Parathyroid adenoma (tissue), 2 donors: ENCODE measurements around the gene SLC39A8.

Experiments used
- H2AFZ ChIP-seq: fragments of 300-600 bp; sonication (generic); one replicate; pipeline ENCODE4 v1.7.0; 2017; ENCODE audit warnings: antibody characterized with exemption, mild to moderate bottlenecking
- H3K27ac ChIP-seq: fragments of 300-600 bp; sonication (generic); one replicate; pipeline ENCODE4 v1.7.0; 2017
- H3K27me3 ChIP-seq: fragments of 300-600 bp; sonication (generic); one replicate; pipeline ENCODE4 v1.7.0; 2017; ENCODE audit warnings: low read length; ENCODE audit not compliant: control insufficient read depth, insufficient read depth
- H3K36me3 ChIP-seq: fragments of 300-600 bp; sonication (generic); one replicate; pipeline ENCODE4 v1.7.0; 2017; ENCODE audit warnings: low read length; ENCODE audit not compliant: control insufficient read depth, insufficient read depth
- H3K4me1 ChIP-seq: fragments of 300-600 bp; sonication (generic); one replicate; pipeline ENCODE4 v1.7.0; 2017; ENCODE audit warnings: control low read depth
- H3K4me2 ChIP-seq: fragments of 300-600 bp; sonication (generic); one replicate; pipeline ENCODE4 v1.7.0; 2017; ENCODE audit warnings: low read length
- H3K4me3 ChIP-seq: fragments of 300-600 bp; sonication (generic); one replicate; pipeline ENCODE4 v1.7.0; 2017; ENCODE audit warnings: low read depth, low read length
- H3K79me2 ChIP-seq: fragments of 300-600 bp; sonication (generic); one replicate; pipeline ENCODE4 v1.7.0; 2017; ENCODE audit warnings: control low read depth
- H3K9ac ChIP-seq: fragments of 300-600 bp; sonication (generic); one replicate; pipeline ENCODE4 v1.7.0; 2017; ENCODE audit warnings: mild to moderate bottlenecking
- H3K9me3 ChIP-seq: fragments of 300-600 bp; sonication (generic); one replicate; pipeline ENCODE4 v1.7.0; 2017; ENCODE audit warnings: low read length; ENCODE audit not compliant: control insufficient read depth
- CTCF ChIP-seq: fragments of 300-600 bp; sonication (generic); IDR thresholded peaks from one replicate; pipeline ENCODE4 v1.7.0; 2017; ENCODE audit warnings: antibody characterized with exemption, mild to moderate bottlenecking
- donor health status: primary hyperparathyroidism.

Gene SLC39A8

GRCh38 chr4:102222838-102223409 is 122.4 kb downstream of the SLC39A8 start:
- no peak overlapping the region for H3K27ac ChIP-seq
- H3K4me1 ChIP-seq = no peaks in the 10 kb centered on the region
- no peaks in the 10 kb centered on the region for H3K79me2 ChIP-seq
- TF ChIP-seq CTCF = no peak
- no peaks in the 10 kb centered on the region for H3K9me3 ChIP-seq
- H3K4me3 ChIP-seq = no peak overlapping the region
- H3K27me3 ChIP-seq = no peaks in the 10 kb centered on the region
- no peak overlapping the region for H3K9ac ChIP-seq
- H3K4me2 ChIP-seq = no peak overlapping the region
- H3K36me3 ChIP-seq = no peaks in the 10 kb centered on the region
- no peak overlapping the region for H2AFZ ChIP-seq

- Histone ChIP-seq H2AFZ (no peak overlapping the region), H3K9me3 (no peaks in the 10 kb centered on the region), H3K27me3 (no peaks in the 10 kb centered on the region), H3K27ac (no peak overlapping the region), H3K79me2 (no peaks in the 10 kb centered on the region), H3K4me2 (no peak overlapping the region), H3K9ac (no peak overlapping the region), H3K4me1 (no peaks in the 10 kb centered on the region), H3K36me3 (no peaks in the 10 kb centered on the region), H3K4me3 (no peak overlapping the region)
- no peak for TF ChIP-seq CTCF
Measured at GRCh38 chr4:102219129-102219528, 126.2 kb downstream of the SLC39A8 start.

GRCh38 chr4:102218656-102219055 is 126.6 kb downstream of the SLC39A8 start:
- no peak overlapping the region for H2AFZ ChIP-seq
- H3K36me3 ChIP-seq = no peaks in the 10 kb centered on the region
- no peak overlapping the region for H3K27ac ChIP-seq
- H3K4me2 ChIP-seq = no peak overlapping the region
- no peaks in the 10 kb centered on the region for H3K4me1 ChIP-seq
- no peaks in the 10 kb centered on the region for H3K27me3 ChIP-seq
- no peaks in the 10 kb centered on the region for H3K9me3 ChIP-seq
- H3K79me2 ChIP-seq = no peaks in the 10 kb centered on the region
- H3K4me3 ChIP-seq = no peak overlapping the region
- no peak for TF ChIP-seq CTCF
- no peak overlapping the region for H3K9ac ChIP-seq

GRCh38 chr4:102217775-102218355 is 127.4 kb downstream of the SLC39A8 start:
- no peak for TF ChIP-seq CTCF
- H3K9ac ChIP-seq = no peak overlapping the region
- H3K27me3 ChIP-seq = no peaks in the 10 kb centered on the region

GRCh38 chr4:102217345-102217744 is 127.9 kb downstream of the SLC39A8 start:
- Histone ChIP-seq H2AFZ (no peak overlapping the region), H3K27me3 (no peaks in the 10 kb centered on the region), H3K4me3 (no peak overlapping the region), H3K9me3 (no peaks in the 10 kb centered on the region), H3K9ac (no peak overlapping the region), H3K79me2 (no peaks in the 10 kb centered on the region), H3K36me3 (no peaks in the 10 kb centered on the region), H3K4me1 (no peaks in the 10 kb centered on the region), H3K27ac (no peak overlapping the region), H3K4me2 (no peak overlapping the region)
- TF ChIP-seq CTCF = no peak

More at GRCh38 chr4:102217775-102218355, 127.4 kb downstream of the SLC39A8 start:
- Histone ChIP-seq H3K4me1 (no peaks in the 10 kb centered on the region), H3K79me2 (no peaks in the 10 kb centered on the region), H3K9me3 (no peaks in the 10 kb centered on the region), H2AFZ (no peak overlapping the region), H3K4me2 (no peak overlapping the region), H3K4me3 (no peak overlapping the region), H3K36me3 (no peaks in the 10 kb centered on the region), H3K27ac (no peak overlapping the region)
